ENCODE data around the gene SCUBE2.
"Not testable (repeated sequence)": the region's sequence is repeated elsewhere in the genome, so short reads cannot be mapped to it uniquely, and the experiment has no call there.

Gene SCUBE2

GRCh38 chr11:9039863-9040262 is 51.5 kb downstream of the SCUBE2 start:
- no peak for DNase-seq

DNA sequence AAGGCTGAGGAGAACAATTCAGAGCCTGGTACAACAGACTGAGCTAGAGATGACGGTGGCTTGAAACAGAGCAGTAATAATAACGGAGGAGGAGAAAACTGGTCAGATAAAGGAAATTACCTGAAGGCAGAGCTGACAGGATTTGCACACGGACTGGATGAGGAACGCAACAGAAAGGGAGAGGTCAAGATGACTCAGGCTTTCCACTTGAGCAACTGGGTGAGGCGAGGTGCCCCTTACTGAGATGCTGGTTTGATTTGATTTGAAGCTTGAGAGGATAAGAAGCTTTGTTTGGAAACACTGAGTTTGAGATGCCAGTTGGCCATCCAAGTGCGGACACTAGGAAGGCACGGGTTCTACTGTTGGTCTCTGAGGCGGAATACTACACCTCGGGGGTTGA is 52.2 kb downstream of the SCUBE2 start:
- DNase-seq, result no peak

DNA sequence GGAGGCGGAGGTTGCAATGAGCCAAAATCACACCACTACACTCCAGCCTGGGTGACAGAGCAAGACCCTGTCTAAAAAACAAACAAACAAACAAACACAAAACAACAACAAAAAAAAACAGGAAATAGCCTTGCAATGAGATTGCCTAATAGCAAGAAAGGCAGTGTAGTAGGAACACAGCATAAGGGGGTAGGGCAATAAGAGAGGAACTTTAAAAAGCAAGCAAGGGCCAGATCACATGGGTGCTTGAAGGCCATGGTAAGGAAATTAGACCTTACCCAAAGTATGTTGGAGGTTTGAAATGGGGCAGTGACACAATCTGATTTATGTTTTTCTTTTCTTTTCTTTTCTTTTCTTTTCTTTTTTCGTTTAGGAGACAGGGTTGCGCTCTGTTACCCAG is 52.9 kb downstream of the SCUBE2 start:
- DNase-seq, result no peak

- DNase-seq, result no peak
Observed at GRCh38 chr11:9037963-9038362, 53.4 kb downstream of the SCUBE2 start.

DNA sequence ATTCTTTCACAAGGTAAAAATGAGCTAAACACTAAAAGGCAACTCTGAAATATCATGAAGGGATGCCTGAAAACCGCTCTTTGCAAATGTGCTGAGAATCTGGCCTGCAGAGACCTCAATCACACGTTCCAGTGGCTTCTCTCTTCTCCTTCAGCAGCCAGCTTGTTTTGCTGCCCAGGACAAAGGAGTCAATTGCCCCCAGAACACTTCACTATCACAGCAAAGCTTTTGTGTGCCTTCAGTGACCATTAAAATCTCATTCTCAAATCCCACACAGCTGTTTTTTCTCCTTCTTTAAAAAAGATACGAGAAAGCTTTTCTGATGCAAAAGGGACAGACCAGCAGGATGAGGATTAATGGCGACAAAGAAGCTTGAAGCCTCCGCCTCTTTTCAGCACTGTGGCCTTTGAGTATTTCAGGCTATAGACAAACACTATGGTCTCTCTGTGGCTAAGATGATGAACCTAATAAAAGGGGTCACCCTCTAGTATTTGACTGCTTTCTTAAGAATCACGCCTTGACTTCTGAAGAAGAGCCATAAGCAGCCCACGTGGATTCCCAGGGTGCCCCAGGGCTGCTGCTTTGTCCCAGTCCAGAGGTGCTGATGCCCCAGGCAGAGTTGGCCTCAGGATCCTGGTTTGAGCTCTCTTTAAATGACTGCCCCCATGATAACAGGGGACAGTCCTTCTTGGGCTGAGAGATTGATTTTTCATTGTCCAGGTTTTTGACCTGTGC is 54.2 kb downstream of the SCUBE2 start:
- no peak for DNase-seq

DNA sequence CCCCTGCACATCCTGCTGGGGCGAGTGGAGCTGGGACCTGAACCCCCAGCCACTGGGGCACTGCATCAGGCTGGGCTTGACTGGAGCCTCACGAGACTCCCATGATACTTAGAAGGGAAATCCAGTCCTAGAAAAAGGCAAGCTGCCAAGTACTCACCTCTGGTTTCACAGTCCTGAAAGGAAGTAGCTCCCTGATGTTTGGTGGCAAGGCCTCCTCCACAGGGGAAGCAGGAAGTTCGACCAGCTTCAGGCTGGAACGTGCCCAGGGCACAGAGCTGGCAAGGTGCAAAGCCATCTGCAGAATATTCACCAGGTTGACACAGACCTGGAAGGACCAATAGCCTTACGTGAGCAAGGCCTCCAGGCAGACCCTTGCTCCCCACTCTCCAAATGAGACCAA is 60.8 kb downstream of the SCUBE2 start:
- no peak for DNase-seq

- no peak for DNase-seq
Observed at GRCh38 chr11:9029422-9029821, 62.0 kb downstream of the SCUBE2 start.

DNA sequence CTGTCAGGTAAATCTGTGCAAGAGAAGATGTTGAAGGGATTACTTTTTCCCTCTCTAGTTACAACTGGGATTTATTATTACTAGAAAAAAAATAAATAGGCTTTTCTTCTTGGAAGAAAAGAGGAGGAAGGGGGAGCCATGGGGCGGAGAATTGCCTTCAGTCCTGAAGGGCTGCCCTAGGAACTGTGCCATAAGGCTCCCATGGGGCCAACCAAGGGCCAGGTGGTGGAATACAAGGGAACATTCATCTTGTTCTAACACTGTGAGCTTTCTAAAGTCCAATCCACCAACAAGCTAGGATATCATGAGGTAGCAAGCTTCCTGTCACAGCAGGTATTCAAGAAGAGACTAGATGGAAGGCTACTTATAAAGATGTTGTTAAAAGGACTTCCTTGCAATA is 62.8 kb downstream of the SCUBE2 start:
- DNase-seq, result no peak

GRCh38 chr11:9025101-9025850 is 66.1 kb downstream of the SCUBE2 start:
- no peak for DNase-seq

DNA sequence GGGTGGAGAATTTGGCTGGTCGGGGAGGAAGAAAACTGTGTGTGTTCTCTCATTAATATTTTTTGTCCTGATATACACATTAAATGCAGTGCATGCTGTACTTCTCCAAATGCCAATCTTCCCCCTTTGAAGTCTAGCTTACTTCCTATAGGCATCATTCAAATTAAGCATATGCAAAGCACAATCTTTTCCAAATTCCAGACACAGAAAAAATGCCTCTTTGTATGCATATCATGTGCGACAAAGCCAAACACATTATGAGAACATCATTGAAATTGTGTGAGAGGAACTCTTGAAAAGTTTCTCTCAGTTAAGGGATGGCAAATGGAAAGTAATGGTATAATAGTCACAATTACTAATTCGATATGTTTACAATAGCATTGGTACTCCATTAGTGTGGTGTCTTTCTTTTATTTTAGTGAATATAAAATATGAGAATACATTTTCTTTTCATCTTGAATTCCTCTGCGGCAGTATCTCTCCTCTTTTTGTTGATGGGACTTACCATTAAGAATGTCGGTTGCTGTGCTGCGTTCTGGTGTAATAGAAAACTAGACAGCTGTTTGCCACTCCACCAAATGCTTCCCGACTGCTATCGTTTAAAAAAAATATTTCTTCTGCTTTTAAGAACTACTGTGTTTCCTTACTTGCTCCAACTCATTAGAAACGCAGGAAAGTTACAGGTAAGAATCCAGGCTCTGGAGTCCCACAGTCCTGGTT is 68.3 kb downstream of the SCUBE2 start:
- DNase-seq, result no peak

- no peak for DNase-seq
Observed at GRCh38 chr11:9020916-9021315, 70.5 kb downstream of the SCUBE2 start.

- no peak for DNase-seq
Observed at GRCh38 chr11:9019861-9020260, 71.5 kb downstream of the SCUBE2 start.

GRCh38 chr11:9017773-9018172 is 73.6 kb downstream of the SCUBE2 start:
- no peak for DNase-seq

DNA sequence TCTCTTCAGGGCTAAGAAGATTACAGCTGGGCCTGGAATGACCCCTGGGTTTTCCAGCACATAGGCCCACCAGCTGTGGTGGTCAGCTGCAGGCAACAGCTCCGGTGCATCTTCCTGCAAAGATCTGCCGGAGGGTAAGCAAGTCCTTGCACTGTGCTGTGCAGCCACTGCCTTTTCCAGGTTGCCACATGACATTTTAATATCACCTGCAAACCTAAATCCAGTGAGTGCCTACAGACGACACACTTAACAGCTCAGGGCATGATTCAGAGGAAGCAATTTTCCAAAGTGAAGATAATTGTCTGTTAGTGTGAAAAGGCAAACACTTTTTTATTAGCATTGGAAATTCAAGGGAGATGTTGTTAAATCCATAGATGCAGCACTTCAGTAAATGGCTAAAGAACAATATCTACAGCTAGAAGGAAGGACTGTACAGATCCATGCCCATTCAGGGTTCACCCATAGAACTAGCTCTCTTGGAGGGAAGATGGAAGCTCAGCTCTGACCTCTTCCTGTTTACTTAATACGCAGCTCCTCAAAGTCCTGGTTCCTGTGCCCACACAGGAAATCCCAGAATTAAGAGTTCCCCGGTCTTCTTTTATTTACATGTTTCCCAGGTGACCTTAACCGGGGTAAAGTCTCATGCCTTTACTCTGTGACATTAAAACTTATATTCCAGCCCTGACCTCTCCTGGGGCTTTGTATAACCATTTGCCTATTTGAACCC is 74.3 kb downstream of the SCUBE2 start:
- no peak for DNase-seq

DNA sequence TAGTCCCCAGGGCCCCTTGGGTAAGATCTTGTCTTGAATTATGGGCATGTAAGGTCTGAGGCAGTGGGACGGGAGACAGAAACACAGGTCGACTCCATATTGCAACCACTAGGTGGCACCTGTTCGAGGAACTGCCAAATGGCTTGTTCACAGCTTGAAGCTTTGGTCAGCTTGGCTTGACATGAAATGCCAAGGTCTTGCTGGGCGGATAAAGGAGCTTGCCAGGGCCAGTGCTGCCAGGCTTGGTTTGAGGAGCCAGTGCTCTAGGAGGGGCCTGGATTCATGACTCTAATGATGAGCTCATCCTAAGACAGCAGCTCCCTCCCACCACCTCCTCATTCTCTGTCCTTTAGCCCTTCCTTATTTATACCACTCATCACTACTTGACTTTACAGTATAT is 75.7 kb downstream of the SCUBE2 start:
- DNase-seq, result peak; percentile 11

GRCh38 chr11:9014826-9015225 is 76.6 kb downstream of the SCUBE2 start:
- no peak for DNase-seq

DNA sequence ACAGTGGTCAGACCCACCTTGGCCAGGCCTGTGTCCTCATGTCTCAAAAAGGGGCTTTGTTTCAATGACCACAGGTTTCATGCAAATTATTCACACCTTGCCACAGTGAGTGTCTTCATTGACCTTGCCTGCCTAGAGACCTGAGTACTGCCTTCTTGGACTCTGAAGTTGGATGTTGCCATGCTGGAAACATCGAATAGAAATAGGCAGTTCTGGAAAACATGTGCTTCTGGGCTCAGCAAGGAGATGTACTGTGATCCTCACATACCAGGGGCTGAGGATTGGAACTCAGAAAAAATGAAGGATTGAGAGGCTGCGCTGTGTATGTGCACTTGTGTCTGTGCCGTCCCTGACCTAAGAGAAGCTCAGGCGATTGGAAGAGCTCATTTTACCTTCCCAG is 78.0 kb downstream of the SCUBE2 start:
- no peak for DNase-seq

DNA sequence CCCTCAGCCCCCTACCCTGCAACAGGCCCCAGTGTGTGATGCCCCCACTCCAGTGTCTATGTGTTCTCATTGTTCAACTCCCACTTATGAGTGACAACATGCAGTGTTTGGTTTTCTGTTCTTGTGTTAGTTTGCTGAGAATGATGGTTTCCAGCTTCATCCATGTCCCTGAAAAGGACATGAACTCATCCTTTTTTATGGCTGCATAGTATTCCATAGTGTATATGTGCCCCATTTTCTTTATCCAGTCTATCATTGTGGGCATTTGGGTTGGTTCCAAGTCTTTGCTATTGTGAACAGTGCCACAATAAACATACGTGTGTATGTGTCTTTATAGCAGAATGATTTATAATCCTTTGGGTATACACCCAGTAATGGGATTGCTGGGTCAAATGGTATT is 81.9 kb downstream of the SCUBE2 start:
- DNase-seq, result not testable (repeated sequence)

DNA sequence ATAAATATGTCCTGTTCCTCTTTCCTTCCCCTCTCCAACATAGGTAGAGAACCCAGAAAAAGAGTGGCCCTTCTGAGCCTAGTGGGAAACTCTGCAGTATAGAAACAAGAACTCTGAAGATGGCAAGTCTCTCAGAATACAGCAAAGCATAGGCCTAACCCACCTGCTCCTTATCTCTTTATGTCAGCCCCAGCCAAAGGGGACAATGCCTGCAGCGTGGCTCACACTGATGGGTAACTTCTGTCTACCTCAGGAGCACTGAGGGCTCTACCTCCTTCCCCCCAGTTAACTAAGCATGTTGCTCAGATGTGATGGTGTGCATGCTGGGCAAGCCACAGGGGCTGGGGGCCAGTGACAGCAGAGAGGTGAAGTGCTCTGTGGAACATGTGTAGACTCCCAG is 82.7 kb downstream of the SCUBE2 start:
- DNase-seq, result no peak

GRCh38 chr11:9008011-9008550 is 83.3 kb downstream of the SCUBE2 start:
- no peak for DNase-seq

DNA sequence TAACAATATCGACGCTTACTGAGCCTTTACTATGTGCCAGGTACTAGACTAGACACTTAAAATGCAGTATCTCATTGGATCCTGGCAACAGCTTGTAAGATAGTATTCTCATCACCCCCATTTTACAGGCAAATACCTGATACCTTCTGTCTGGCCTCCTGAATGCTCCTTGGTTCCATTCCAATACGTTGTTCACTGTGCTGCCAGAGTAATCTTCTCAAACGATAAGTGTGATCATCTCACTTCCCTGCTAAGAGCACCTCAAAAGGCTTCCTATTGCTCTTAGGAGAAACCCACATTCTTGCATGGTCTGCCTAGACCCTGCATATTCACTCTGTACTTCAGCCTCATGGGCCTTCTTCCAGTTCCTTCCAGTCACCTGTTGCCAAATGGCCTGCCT is 86.3 kb downstream of the SCUBE2 start:
- no peak for DNase-seq

DNA sequence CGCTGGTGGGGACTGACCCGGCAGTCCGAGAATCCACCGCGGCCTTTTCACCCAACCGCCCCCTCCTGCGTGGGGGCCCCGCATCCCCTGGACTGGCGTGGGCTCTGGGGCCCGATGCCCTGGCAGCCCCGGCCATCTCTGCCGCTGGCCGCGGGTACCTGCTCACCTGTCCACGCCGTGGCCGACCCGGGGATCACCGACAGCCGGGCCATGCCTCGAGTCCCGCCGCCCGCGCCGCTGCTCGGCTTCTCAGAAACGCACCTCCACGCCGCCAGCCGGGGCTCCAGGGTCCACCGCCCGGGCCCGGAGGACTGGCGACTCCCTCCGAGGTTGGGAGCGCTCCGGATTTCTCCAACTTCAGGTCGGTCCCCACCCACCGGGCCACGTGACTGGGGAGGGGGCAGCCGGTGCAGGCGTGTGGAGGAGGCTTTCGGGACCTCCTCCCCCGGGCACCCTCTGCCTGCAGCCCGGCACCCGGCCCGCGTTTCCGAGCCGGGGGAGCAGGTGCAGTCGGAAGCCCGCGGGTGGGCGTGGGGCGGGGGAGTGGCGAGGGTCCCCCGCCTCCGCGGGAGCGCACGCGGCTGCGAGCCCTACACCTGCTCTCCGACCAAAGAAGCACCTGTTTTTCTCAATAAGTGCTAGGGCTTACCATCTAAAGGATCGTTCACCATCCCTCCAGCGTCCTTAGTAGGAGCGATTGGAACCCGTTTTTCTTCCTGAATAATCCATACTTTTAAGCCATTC is 87.0 kb downstream of the SCUBE2 start:
- DNase-seq, result peak; percentile 16

All from effector CD8-positive, alpha-beta T cell (primary cell).